Lung (tissue), 12 donors: ENCODE results near the gene ZNRF2. TPM values are rescaled to one million over a fixed set of nuclear protein-coding genes. Genes with fewer than 3 reads are reported as not detected.

Experiments used
- ATAC-seq: fragments of 200-7000 bp; cut with Tn5 transposase; one replicate; pipeline ENCODE4 v1.9.1; 2020; ENCODE audit warnings: moderate number of reproducible peaks; ENCODE audit not compliant: insufficient read depth, low FRiP score
- DNase-seq, 3 donors: peaks; one replicate each; pipeline ENCODE4 v3.0.0-alpha.2; 2013 to 2017
- H3K27ac ChIP-seq, 2 donors: one replicate each; pipeline ENCODE4 v1.5.1; 2013; ENCODE audit warnings: mild to moderate bottlenecking in 2 of 2, moderate library complexity in 2 of 2, control low read depth in 1 of 2, inconsistent platforms in 1 of 2, low read depth in 1 of 2, low read length in 1 of 2
- H3K27me3 ChIP-seq, 3 donors: one replicate each; pipeline ENCODE4 v1.5.1; 2013; ENCODE audit warnings: low read length in 2 of 3; ENCODE audit not compliant: control insufficient read depth in 3 of 3, insufficient read depth in 3 of 3
- H3K36me3 ChIP-seq, 4 donors: one replicate each; pipeline ENCODE4 v1.5.1; 2013; ENCODE audit warnings: low read length in 4 of 4, mild to moderate bottlenecking in 1 of 4, moderate library complexity in 1 of 4; ENCODE audit not compliant: control insufficient read depth in 4 of 4, insufficient read depth in 4 of 4
- H3K4me1 ChIP-seq, 5 donors: one replicate each; pipeline ENCODE4 v1.5.1; 2013; ENCODE audit warnings: low read length in 5 of 5, mild to moderate bottlenecking in 2 of 5, moderate library complexity in 1 of 5; ENCODE audit not compliant: control insufficient read depth in 5 of 5, insufficient read depth in 5 of 5
- H3K4me3 ChIP-seq: one replicate; pipeline ENCODE4 v1.5.1; 2013; ENCODE audit warnings: mild to moderate bottlenecking, control low read depth, moderate library complexity
- H3K9ac ChIP-seq, 2 donors: one replicate each; pipeline ENCODE4 v1.5.1; 2013; ENCODE audit warnings: low read length in 2 of 2, control low read depth in 1 of 2; ENCODE audit not compliant: insufficient read depth in 1 of 2
- H3K9me3 ChIP-seq, 4 donors: one replicate each; pipeline ENCODE4 v1.5.1; 2013; ENCODE audit warnings: low read length in 3 of 4, mild to moderate bottlenecking in 1 of 4, moderate library complexity in 1 of 4; ENCODE audit not compliant: control insufficient read depth in 4 of 4, insufficient read depth in 3 of 4
- WGBS, 2 donors: extraction: QIAGEN DNeasy Blood & Tissue Kit; methylation state at CpG; one replicate each; pipeline ENCODE4 v1.1.7; 2013; 5-methylcytosine and 5-hydroxymethylcytosine counted together
- polyA plus RNA-seq, 2 donors: library from polyadenylated mRNA; stranded (reverse); fragments of 200-250 nt; gene quantifications; one replicate each; pipeline ENCODE4 v1.2.1, GENCODE V29; 2013
- total RNA-seq, 2 donors: library from RNA; depleted of rRNA in 1 of 2; stranded (reverse); fragments of >200 nt in 1 of 2; gene quantifications; one replicate each; pipeline ENCODE4 v1.2.1, GENCODE V29; 2014 to 2021
- TF ChIP-seq, protein P1 (sequence below): IDR thresholded peaks from 2 replicates; pipeline ENCODE4 v1.5.1; 2012; ENCODE audit warnings: mild to moderate bottlenecking; ENCODE audit errors: control extremely low read depth, extremely low read depth
- donor health status: control.
- donor health status: control.
- donor health status: Bipolar disorder and iron deficiency.
- donor health status: healthy.
- donor health status: DM: yes; HTN: yes; CAD: no.

ZNRF2 gene
- total and polyA plus RNA-seq, 4 donors, result 5.9 to 27.6 (median 15.4) TPM

GRCh38 chr7:30347226-30348082, 63.1 kb downstream of the ZNRF2 start:
- Histone ChIP-seq H3K9me3 (no peaks in the 10 kb centered on the region), H3K36me3 (no peaks in the 10 kb centered on the region), H3K27me3 (no peaks in the 10 kb centered on the region), H3K4me1 (peaks cover 0 to 1% (median 0%) of the 10 kb centered on the region in 5 donors), H3K27ac (no peak overlapping the region), H3K9ac (no peak overlapping the region), H3K4me3 (no peak overlapping the region)
- DNase-seq (no peak), ATAC-seq (no peak)
- 88 to 89% methylated on average over 2 of the region's 2 CpGs for WGBS, 2 donors
- TF ChIP-seq, protein P1, sequence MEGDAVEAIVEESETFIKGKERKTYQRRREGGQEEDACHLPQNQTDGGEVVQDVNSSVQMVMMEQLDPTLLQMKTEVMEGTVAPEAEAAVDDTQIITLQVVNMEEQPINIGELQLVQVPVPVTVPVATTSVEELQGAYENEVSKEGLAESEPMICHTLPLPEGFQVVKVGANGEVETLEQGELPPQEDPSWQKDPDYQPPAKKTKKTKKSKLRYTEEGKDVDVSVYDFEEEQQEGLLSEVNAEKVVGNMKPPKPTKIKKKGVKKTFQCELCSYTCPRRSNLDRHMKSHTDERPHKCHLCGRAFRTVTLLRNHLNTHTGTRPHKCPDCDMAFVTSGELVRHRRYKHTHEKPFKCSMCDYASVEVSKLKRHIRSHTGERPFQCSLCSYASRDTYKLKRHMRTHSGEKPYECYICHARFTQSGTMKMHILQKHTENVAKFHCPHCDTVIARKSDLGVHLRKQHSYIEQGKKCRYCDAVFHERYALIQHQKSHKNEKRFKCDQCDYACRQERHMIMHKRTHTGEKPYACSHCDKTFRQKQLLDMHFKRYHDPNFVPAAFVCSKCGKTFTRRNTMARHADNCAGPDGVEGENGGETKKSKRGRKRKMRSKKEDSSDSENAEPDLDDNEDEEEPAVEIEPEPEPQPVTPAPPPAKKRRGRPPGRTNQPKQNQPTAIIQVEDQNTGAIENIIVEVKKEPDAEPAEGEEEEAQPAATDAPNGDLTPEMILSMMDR, result no peak

DNA sequence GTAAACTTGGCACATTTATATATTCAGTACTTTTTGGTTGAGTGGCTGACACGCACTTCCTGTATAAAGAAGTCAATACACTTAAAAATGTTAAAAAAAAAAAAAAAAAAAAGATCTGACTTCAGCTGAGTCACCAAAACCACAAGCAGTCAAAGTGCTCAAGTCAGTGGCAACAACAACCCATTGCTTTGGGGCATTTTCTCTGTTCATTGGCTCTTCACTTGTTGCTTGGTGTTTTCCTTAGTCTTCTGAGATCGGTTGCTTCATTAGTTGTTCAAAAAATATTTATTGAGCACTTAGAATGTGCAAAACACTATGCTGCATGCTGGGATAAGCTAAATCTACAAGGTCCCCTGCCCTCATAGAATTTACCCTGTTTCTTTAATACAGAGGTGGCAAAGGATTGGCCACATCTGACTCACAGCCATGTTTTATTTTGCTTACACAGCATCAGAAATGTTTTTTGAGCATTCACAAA, 63.7 kb downstream of the ZNRF2 start:
- H3K9me3 ChIP-seq, result no peaks in the 10 kb centered on the region
- DNase-seq, result no peak
- H3K9ac ChIP-seq, result no peak overlapping the region
- no peak overlapping the region for H3K4me3 ChIP-seq
- WGBS, 2 donors, result 33 to 40% methylated on average over 2 of the region's 2 CpGs
- ATAC-seq, result peak; percentile 66
- H3K27ac ChIP-seq, result peak overlapping the region in 1 of 2 donors; percentile 44
- no peaks in the 10 kb centered on the region for H3K27me3 ChIP-seq
- H3K4me1 ChIP-seq, result peaks cover 0 to 2% (median 0%) of the 10 kb centered on the region in 5 donors
- no peaks in the 10 kb centered on the region for H3K36me3 ChIP-seq
- TF ChIP-seq, protein P1, result no peak

DNA sequence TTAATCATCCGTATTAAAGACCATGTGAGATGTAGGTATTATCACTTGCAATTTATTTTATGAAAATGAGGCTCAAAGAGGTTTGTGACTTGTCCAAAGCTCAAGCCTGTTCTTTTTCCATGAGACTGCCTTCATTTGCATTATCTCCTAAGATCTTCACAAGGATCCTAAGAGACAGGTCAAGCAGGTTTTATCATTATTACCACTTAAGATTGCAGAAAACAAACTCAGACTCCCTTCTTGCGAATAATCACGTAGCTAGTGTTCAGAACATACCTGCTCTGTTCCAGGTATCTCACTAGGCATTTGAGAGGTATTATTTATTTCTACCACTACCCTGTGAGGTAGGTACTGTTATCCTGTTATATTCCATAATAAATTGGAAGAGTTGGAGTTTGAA, 64.8 kb downstream of the ZNRF2 start:
- WGBS, 2 donors, result 86 to 98% methylated on average over 3 of the region's 3 CpGs
- H3K9me3 ChIP-seq, result no peaks in the 10 kb centered on the region
- DNase-seq (no peak), ATAC-seq (no peak)
- H3K27ac ChIP-seq, result no peak overlapping the region
- H3K36me3 ChIP-seq, result no peaks in the 10 kb centered on the region
- H3K4me3 ChIP-seq, result no peak overlapping the region
- H3K9ac ChIP-seq, result no peak overlapping the region
- TF ChIP-seq, protein P1, result no peak
- H3K4me1 ChIP-seq, result peaks cover 0 to 2% (median 0%) of the 10 kb centered on the region in 5 donors
- H3K27me3 ChIP-seq, result no peaks in the 10 kb centered on the region
